ENCODE results near the gene RAD51B.

DNA sequence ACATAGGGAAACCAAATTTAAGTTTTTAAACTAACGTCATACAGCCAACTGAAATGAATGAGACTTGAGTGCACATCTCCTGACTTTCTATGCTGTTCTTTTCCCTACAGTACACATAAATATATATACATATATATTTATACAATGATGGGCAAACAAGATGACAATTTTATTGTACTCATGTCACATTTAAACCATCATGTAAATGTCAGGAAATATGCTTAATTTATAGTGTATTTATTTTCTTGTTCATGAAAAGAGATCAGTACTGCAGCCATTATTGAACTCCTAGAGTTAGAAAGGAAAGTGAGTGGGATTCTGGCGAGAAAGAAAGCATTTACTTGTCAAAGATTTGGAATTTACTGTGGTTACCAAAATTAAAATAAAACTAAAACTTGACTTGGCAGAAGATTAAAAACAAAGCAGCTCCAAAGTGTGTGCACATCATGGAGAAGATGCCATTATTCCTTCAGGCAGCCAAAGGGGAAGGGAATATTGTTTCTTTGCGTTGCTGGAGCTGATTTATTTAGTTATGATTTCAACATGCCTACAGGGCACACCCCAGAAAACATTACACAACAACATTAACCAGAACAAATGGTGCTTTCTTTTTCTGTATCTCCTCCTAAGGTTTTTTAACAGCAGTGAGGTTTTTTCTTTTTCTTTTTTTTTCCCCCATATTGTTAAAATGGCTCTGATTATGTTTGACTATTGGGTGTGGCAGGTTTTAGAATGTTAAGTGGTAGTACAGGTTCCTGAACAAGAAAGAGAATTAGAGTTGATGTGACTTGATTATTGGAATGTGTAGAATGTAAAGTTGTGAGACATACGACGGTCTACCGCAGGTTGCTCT, 144.6 kb downstream of the RAD51B start:
- TF ChIP-seq TAF1 (IDR thresholded peaks at IDR 0.05; ENCODE audit: borderline replicate concordance, low read depth, low read length), result no peak
- TF ChIP-seq POLR2AphosphoS5 (IDR thresholded peaks at IDR 0.05; ENCODE audit: low read depth, low read length), result no peak
- TF ChIP-seq POLR2A (IDR thresholded peaks at IDR 0.05; ENCODE audit: low read depth, low read length), result no peak

Data from GM12892 (cell line).